Endothelial cell (in vitro differentiated cells): ENCODE results near the gene WDR1. TPM values are rescaled to one million over a fixed set of nuclear protein-coding genes. Genes with fewer than 3 reads are reported as not detected.

Experiments used
- DNase-seq: peaks from one replicate; pipeline ENCODE4 v3.0.0; 2021; ENCODE audit warnings: low spot score
- H3K27ac Mint-ChIP-seq: one replicate; pipeline ENCODE4 v1.8.0; 2021; ENCODE audit warnings: mixed read lengths, inconsistent platforms; ENCODE audit not compliant: unreplicated experiment
- H3K27me3 Mint-ChIP-seq: one replicate; pipeline ENCODE4 v1.8.0; 2021; ENCODE audit warnings: mild to moderate bottlenecking, moderate library complexity, mixed read lengths, inconsistent platforms; ENCODE audit not compliant: unreplicated experiment
- H3K36me3 Mint-ChIP-seq: one replicate; pipeline ENCODE4 v1.8.0; 2021; ENCODE audit warnings: mild to moderate bottlenecking, low read depth, mixed read lengths, inconsistent platforms; ENCODE audit not compliant: unreplicated experiment
- H3K4me1 Mint-ChIP-seq: one replicate; pipeline ENCODE4 v1.8.0; 2021; ENCODE audit warnings: mild to moderate bottlenecking, mixed read lengths, inconsistent platforms; ENCODE audit not compliant: unreplicated experiment
- H3K4me3 Mint-ChIP-seq: one replicate; pipeline ENCODE4 v1.8.0; 2021; ENCODE audit warnings: mild to moderate bottlenecking, mixed read lengths, inconsistent platforms; ENCODE audit not compliant: unreplicated experiment
- H3K9me3 Mint-ChIP-seq: one replicate; pipeline ENCODE4 v1.8.0; 2021; ENCODE audit warnings: mixed read lengths, inconsistent platforms; ENCODE audit not compliant: unreplicated experiment
- CTCF ChIP-seq: fragments of 200-600 bp; sonication (generic); IDR thresholded peaks from one replicate; pipeline ENCODE4 v1.5.0; 2021; ENCODE audit warnings: antibody characterized with exemption; ENCODE audit not compliant: unreplicated experiment
- total RNA-seq: library from RNA; stranded (reverse); fragmentation: NEBNext Ultra II Directional; extraction: Animal tissue kit (Norgen Biotek cat#: 25700); gene quantifications from one replicate; pipeline ENCODE4 v1.2.1, GENCODE V29; 2021; ENCODE audit not compliant: unreplicated experiment

Gene WDR1
- total RNA-seq, 1 donor from 2014 or later: 501 TPM

DNA sequence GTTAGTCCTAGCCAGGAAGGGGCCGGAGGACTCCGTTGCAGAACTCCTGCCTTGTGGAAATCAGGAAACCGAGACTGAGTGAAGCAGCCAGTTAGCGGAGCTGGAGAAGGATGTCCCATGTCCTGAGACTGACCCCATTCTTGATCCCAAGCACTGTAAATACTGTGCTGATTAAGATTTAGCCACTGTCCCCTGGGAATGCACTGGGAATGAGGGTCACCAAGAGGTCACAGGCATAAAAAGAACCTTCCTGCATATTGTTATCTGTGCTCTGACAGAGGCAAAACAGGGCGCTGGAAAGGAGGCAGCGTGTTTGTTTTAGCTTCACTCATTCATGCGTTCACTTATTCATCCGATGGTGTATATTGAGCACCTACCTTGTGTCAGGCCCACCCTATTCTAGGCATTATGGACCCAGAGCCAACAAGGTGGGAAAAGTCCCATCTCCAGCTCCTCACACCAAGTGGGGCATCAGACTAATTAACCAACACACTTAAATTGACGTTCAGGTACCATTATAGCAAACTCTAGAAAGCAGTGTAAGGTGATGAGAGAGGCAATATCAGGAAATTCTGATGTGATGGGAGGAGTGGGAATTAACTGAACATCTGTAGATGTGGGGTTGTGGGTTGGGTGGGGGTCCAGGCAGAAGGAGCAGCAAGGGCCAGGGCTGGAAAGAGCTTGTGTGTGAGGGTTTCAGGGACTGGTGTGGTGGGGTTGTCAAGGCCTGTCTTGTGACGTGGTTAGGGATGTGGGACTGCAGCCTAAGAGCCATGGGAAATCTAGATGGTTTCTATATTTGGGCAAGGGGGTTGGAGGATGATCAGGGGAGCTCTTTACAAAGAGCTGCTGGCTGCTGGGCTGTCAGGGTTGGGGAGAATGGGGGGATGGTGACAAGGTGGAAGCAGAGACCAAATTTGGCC is 84.7 kb downstream of the WDR1 start:
- H3K9me3 Mint-ChIP-seq: no peaks in the 10 kb centered on the region
- H3K36me3 Mint-ChIP-seq: no peaks in the 10 kb centered on the region
- no peak for TF ChIP-seq CTCF
- H3K27me3 Mint-ChIP-seq: peaks cover 7% of the 10 kb centered on the region
- H3K4me1 Mint-ChIP-seq: peaks cover 25% of the 10 kb centered on the region
- no peak for DNase-seq
- H3K4me3 Mint-ChIP-seq: no peak overlapping the region
- H3K27ac Mint-ChIP-seq: no peak overlapping the region

- no peaks in the 10 kb centered on the region for H3K36me3 Mint-ChIP-seq
- no peak overlapping the region for H3K4me3 Mint-ChIP-seq
- H3K27me3 Mint-ChIP-seq: peaks cover 7% of the 10 kb centered on the region
- DNase-seq: no peak
- no peaks in the 10 kb centered on the region for H3K9me3 Mint-ChIP-seq
- H3K4me1 Mint-ChIP-seq: peaks cover 25% of the 10 kb centered on the region
- no peak overlapping the region for H3K27ac Mint-ChIP-seq
- no peak for TF ChIP-seq CTCF
Measured at GRCh38 chr4:10030972-10031667, 85.5 kb downstream of the WDR1 start.

DNA sequence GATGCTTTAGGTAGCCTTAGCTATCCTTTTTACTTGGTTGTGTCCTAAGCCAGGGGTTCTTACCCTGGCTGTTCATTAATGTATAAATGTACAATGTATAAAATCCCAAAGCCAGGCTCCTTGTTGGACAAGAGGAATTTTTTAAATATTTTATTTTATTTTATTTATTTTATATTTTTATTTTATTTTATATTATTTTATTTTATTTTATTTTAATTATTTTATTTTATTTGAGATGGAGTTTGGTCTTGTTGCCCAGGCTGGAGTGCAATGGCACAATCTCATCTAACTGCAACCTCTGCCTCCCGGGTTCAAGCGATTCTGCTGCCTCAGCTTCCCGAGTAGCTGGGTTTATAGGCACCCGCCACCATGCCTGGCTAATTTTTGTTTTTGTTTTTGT is 87.2 kb downstream of the WDR1 start:
- no peak overlapping the region for H3K27ac Mint-ChIP-seq
- H3K9me3 Mint-ChIP-seq: no peaks in the 10 kb centered on the region
- no peak for DNase-seq
- peaks cover 7% of the 10 kb centered on the region for H3K27me3 Mint-ChIP-seq
- peaks cover 25% of the 10 kb centered on the region for H3K4me1 Mint-ChIP-seq
- H3K36me3 Mint-ChIP-seq: no peaks in the 10 kb centered on the region
- H3K4me3 Mint-ChIP-seq: no peak overlapping the region
- no peak for TF ChIP-seq CTCF

- H3K27me3 Mint-ChIP-seq: peaks cover 7% of the 10 kb centered on the region
- peaks cover 23% of the 10 kb centered on the region for H3K4me1 Mint-ChIP-seq
- H3K4me3 Mint-ChIP-seq: no peak overlapping the region
- no peaks in the 10 kb centered on the region for H3K9me3 Mint-ChIP-seq
- DNase-seq: no peak
- H3K36me3 Mint-ChIP-seq: no peaks in the 10 kb centered on the region
- TF ChIP-seq CTCF: no peak
- no peak overlapping the region for H3K27ac Mint-ChIP-seq
Measured at GRCh38 chr4:10028910-10029309, 87.7 kb downstream of the WDR1 start.

- no peaks in the 10 kb centered on the region for H3K4me1 Mint-ChIP-seq
- no peak overlapping the region for H3K27ac Mint-ChIP-seq
- peaks cover 7% of the 10 kb centered on the region for H3K27me3 Mint-ChIP-seq
- no peak for DNase-seq
- no peak for TF ChIP-seq CTCF
- no peaks in the 10 kb centered on the region for H3K9me3 Mint-ChIP-seq
- peaks cover 6% of the 10 kb centered on the region for H3K36me3 Mint-ChIP-seq
- H3K4me3 Mint-ChIP-seq: no peak overlapping the region
Measured at GRCh38 chr4:10026485-10026884, 90.1 kb downstream of the WDR1 start.
